Glomerular endothelial cell (primary cell): ENCODE measurements around the gene ZSWIM8. TPM values are rescaled to one million over a fixed set of nuclear protein-coding genes. Genes with fewer than 3 reads are reported as not detected.
"Not testable (repeated sequence)": the region's sequence is repeated elsewhere in the genome, so short reads cannot be mapped to it uniquely, and the experiment has no call there.

Source experiments
- DNase-seq: peaks from one replicate; pipeline ENCODE4 v3.0.0-alpha.2; 2011; ENCODE audit warnings: low read depth, low spot score; ENCODE audit errors: extremely low read depth
- total RNA-seq: library from RNA; depleted of rRNA; stranded (reverse); fragments of >200 nt; gene quantifications from 2 replicates; pipeline ENCODE4 v1.2.3, GENCODE V29; 2015

Gene ZSWIM8
- 83.3 and 123 TPM in 2 replicates for total RNA-seq

GRCh38 chr10:73785211-73785720 lies at the start of gene ZSWIM8:
Gene ZSWIM8 (plus strand): TSS chr10:73785606. CDS start chr10:73785879, 273 bp downstream.
- DNase-seq = peak; percentile 79

GRCh38 chr10:73740501-73741254 lies 44.7 kb upstream of the ZSWIM8 start:
- not testable (repeated sequence) for DNase-seq

- no peak for DNase-seq
Observed at GRCh38 chr10:73742454-73742734, 43.0 kb upstream of the ZSWIM8 start.

- no peak for DNase-seq
Observed at GRCh38 chr10:73743327-73743904, 42.0 kb upstream of the ZSWIM8 start.

GRCh38 chr10:73743905-73744663 lies 41.3 kb upstream of the ZSWIM8 start, which contains the start of gene SEC24C:
Gene SEC24C (plus strand): TSS chr10:73744372. CDS start chr10:73746833, 2,461 bp downstream.
- peak; percentile 83 for DNase-seq

GRCh38 chr10:73744664-73744975 lies 40.8 kb upstream of the ZSWIM8 start:
- DNase-seq = no peak

GRCh38 chr10:73746721-73747120 lies 38.7 kb upstream of the ZSWIM8 start:
- DNase-seq = no peak

- DNase-seq = no peak
Observed at GRCh38 chr10:73750819-73751218, 34.6 kb upstream of the ZSWIM8 start.

- DNase-seq = no peak
Observed at GRCh38 chr10:73756183-73756582, 29.2 kb upstream of the ZSWIM8 start.

- DNase-seq = no peak
Observed at GRCh38 chr10:73758704-73759511, 26.5 kb upstream of the ZSWIM8 start.

- no peak for DNase-seq
Observed at GRCh38 chr10:73759512-73760115, 25.8 kb upstream of the ZSWIM8 start.

- DNase-seq = no peak
Observed at GRCh38 chr10:73761781-73762180, 23.6 kb upstream of the ZSWIM8 start.

GRCh38 chr10:73762915-73763314 lies 22.5 kb upstream of the ZSWIM8 start:
- no peak for DNase-seq

GRCh38 chr10:73763343-73763742 lies 22.1 kb upstream of the ZSWIM8 start:
- DNase-seq = no peak

- DNase-seq = no peak
Observed at GRCh38 chr10:73765066-73765465, 20.3 kb upstream of the ZSWIM8 start.

GRCh38 chr10:73768881-73769280 lies 16.5 kb upstream of the ZSWIM8 start:
- no peak for DNase-seq

- no peak for DNase-seq
Observed at GRCh38 chr10:73769396-73769795, 16.0 kb upstream of the ZSWIM8 start.

GRCh38 chr10:73771722-73772280 lies 13.6 kb upstream of the ZSWIM8 start:
- no peak for DNase-seq

GRCh38 chr10:73772281-73773151 lies 12.9 kb upstream of the ZSWIM8 start:
- DNase-seq = no peak
